SKM-1 (cell line): ENCODE data around the gene MCTP1.
"Not testable (repeated sequence)": the region's sequence is repeated elsewhere in the genome, so short reads cannot be mapped to it uniquely, and the experiment has no call there.

Source experiments
- DNase-seq: peaks from one replicate; lab custom pipeline; 2025; ENCODE audit not compliant: unreplicated experiment; lab: John Stamatoyannopoulos, UW

MCTP1 gene

GRCh38 chr5:94976853-94977252 is 308.0 kb downstream of the MCTP1 start:
- no peak for DNase-seq

DNA sequence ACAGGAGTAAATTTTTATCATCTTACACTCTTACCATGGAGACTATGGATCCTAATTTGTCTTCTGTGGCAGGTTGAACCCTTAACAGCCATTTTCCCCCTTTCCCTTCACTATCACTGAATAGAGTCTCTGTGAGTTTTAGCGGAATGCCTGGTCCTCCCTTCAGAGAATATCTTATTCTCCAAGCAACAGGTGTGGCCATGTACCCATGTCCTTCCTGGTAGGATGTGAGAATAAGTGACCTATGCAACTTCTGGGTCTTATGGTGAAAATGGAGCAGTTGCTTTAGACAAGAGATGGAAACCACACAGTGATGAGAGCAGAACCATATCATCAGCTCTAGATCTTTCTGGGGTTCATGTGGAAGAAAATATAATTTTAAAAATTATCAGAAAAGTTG is 312.6 kb downstream of the MCTP1 start:
- DNase-seq, result no peak

DNA sequence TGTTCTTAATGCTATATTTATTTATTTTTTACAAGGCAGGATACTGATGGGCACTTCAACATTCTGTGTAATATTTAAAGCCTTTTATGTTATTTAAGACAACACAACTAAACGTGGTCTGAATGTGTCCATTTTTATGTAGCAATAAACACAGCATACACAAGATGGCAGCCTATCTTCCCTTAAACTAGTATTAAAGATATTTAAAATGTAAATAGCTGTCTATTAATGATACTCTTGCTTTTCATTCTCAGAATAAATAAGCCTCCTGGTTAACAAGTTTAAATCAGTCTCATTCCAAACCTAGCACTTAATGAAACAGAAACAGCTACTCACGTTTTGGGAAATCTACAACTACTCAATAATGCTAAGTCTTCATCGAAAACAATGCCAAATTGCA is 315.7 kb downstream of the MCTP1 start:
- no peak for DNase-seq

DNA sequence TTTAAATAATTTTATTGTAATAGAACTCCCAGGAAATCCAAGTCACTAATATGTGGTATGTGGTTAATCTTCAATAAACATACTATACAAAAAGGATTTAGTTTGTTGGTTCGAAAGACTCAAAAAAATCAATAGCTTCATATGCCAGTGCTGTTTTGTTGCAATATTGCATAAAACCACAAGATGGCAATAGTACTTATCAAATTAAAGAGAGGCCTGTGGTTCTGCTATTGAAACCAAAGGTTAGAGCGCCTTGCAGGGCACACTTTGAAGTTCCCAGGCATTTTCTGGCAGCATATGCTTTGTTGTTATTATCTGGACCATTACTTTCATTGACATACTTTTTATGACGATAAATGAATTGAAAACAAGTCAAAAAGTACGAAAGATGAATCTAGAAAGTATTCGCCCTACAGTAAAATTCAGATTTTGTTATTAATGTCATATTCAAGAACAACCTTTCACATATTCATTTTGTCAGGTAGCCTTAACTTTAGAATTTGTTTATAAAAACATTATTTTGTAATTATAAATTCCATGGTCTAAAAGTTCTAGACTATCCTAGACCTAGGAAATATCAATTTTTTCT is 316.3 kb downstream of the MCTP1 start:
- DNase-seq, result peak; percentile 41

DNA sequence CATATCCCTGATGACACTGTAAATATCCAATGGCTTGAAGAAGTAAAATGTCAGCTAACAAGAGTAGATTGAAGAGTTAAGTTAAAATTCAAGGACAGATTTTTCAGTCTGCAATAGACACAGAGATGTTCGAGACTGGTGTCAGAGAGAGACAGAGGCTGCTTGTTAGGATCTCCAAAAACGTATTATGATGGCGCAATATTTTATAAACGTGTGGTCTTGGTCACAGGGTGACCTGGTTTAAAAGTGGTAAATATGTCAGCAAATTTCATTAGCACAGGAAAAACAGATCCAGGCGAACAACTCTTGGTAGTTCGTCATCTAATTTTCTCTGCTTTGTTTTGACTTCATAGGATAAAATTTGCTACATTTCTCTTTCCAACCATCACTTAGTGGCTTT is 317.4 kb downstream of the MCTP1 start:
- no peak for DNase-seq

DNA sequence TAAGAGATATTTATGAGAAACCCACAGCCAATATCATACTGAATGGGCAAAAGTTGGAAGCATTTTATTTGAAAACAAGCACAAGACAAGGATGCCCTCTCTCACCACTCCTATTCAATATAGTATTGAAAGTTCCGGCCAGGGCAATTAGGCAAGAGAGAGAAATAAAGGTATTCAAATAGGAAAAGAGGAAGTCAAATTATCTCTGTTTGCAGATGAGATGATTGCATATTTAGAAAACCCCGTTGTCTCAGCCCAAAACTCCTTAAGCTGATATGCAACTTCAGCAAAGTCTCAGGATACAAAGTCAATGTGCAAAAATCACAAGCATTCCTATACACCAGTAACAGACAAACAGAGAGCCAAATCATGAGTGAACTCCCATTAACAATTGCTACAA is 325.6 kb downstream of the MCTP1 start:
- not testable (repeated sequence) for DNase-seq

- DNase-seq, result peak; percentile 42
These were observed 339.2 kb downstream of the MCTP1 start for GRCh38 chr5:94945656-94946055.

DNA sequence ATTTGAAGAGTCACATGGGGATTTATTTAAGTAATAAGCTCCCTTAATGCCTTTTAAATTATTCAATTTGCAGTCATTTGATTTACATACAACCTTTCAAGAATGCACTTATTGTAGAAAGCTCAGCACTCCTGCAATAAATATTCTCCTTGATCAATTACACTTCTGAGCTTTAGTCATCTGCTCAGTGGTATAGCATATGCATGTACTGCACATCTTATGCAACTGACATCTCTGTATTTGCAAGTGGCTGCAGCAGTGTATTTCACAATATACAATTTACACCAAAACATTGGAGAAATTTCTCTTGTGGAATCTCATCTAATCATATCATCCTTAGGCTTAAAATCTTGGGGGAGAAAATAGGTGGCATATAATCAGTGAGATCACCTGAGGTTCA is 340.7 kb downstream of the MCTP1 start:
- no peak for DNase-seq

DNA sequence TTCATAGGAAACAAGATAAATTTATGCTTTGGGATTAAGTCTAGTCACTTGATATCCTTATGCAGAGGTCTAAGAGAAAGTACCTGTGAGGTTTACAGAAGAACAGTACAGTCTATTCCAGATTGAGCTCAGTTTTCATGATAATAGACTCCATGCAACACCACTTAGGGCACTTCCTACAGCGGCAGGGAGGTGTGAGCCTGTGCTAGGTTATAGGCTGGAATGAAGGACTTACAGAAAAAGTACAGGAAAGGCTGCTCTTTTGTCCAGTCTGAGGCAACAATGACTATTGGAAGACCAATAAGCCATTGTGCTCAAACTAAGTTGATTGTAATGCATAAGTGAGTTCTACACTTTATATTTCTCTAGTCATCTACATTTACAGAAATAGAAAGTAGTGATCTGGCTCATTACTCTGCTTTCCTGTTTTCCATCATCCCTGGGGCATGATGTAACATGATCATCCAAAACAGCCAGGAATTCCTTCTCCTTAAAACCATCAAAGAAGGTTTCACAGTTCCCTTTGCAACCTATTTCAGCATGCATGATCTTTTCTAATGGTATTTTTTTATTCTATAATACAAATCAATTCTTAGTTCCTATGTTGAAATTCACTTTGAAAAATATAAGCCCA is 343.7 kb downstream of the MCTP1 start:
- no peak for DNase-seq

DNA sequence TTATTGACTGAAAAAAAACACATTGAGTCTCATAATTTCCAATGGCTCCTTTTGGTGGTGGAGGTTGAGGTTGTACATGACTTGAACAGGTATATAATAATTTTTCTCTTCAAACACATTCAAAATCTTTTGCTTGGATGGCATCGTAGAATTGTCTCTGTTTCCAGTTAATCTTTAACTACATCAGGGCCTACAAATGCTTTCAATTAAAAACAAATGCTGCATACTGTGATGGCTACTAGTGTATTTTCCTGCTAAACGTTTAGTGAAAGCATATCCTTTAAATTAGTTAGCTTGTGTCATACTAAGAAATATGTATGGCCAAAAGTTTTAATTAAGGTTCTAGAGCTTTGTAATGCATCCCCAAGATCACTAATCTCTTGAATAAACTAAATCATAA is 352.6 kb downstream of the MCTP1 start:
- DNase-seq, result no peak

DNA sequence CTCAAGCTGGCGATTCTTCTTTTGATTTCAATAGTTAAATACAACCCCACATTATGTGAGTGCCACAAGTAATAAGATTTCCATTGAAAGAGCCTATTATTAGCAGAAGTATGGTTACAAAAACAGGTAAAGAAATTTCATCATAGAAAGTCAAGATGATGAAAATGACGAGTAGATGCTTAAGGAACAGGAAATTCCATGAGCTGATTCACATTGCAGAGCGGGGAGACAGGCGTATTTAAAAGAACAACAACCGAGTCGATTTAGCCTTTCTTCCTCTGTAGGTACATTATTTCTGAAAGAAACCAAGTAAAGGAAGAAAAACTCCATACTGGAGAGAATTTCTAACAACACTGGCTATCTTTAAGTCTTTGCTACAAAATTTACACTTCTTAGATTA is 356.0 kb downstream of the MCTP1 start:
- DNase-seq, result no peak

GRCh38 chr5:94920570-94920969 is 364.3 kb downstream of the MCTP1 start:
- no peak for DNase-seq

DNA sequence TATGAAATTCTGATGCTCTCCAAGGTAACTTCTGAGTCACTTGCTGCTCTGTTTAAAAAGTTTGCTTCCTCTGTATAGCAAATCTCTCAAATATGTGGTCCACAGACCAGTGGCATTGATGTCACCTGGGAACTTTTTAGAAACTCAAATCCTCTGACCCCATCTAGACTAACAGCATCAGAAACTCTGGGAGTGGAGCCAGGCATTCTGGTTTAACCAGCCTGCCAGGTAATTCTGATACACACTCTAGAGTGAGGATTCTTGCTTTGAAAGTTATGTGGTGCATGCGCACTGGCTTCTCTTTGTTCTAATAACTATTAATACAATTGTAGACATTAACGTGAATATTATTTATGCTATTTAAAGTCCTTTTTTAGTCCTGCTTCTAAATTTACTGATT is 368.3 kb downstream of the MCTP1 start:
- no peak for DNase-seq

DNA sequence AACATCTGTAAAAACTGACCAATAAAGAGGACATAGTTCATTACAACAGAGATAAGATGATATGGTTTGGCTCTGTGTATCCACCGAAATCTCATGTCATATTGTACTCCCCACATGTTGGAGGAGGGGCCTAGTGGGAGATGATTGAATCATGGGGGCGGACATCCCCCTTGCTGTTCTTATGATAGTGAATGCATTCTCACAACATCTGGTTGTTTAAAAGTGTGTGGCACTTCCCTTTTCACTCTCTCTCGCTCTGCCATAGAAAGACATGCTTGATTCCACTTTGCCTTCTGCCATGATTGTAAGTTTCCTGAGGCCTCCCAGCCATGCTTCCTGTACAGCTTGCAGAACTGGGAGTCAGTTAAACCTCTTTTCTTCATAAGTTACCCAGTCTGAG is 373.6 kb downstream of the MCTP1 start:
- DNase-seq, result no peak

- no peak for DNase-seq
These were observed 374.2 kb downstream of the MCTP1 start for GRCh38 chr5:94910721-94911120.

GRCh38 chr5:94908889-94909480 is 375.9 kb downstream of the MCTP1 start:
- no peak for DNase-seq

DNA sequence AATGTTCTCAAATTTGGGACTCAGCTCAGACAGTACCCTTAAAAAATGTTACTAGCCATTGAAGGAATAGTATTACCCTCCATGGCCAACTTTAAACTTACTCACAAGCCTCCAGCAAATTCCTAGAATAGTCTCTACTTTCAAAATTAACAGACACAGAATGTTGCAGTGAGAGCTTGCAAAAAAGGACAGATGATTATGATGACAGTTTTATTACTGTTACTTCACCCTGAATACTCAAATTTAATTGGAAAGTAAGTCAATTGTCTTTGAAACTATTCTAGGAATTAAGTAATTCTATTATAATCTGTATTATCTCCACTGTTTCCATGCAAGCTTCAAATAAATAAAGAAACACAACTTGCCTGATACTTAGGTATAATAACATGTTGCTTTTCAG is 378.1 kb downstream of the MCTP1 start:
- DNase-seq, result no peak

DNA sequence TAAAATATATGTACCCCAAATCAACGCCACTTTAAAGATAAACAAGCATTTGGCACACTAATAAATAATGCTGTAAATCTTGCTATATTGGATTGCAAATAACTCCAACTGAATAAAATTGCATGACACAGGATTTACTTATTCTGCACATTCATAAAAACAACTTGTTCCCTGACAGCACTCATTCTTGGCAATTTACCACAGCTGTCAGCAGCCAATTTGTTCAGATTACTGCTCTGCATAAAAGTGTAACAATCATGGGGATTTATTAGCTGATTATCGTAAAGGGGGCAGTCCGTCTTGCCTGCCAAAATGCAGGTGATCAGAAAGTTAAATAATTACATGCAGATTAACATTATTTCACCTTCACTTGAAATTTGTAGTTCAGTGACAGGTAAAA is 381.2 kb downstream of the MCTP1 start:
- no peak for DNase-seq

GRCh38 chr5:94901191-94901979 is 383.5 kb downstream of the MCTP1 start:
- no peak for DNase-seq

GRCh38 chr5:94900006-94900505 is 384.8 kb downstream of the MCTP1 start:
- no peak for DNase-seq

DNA sequence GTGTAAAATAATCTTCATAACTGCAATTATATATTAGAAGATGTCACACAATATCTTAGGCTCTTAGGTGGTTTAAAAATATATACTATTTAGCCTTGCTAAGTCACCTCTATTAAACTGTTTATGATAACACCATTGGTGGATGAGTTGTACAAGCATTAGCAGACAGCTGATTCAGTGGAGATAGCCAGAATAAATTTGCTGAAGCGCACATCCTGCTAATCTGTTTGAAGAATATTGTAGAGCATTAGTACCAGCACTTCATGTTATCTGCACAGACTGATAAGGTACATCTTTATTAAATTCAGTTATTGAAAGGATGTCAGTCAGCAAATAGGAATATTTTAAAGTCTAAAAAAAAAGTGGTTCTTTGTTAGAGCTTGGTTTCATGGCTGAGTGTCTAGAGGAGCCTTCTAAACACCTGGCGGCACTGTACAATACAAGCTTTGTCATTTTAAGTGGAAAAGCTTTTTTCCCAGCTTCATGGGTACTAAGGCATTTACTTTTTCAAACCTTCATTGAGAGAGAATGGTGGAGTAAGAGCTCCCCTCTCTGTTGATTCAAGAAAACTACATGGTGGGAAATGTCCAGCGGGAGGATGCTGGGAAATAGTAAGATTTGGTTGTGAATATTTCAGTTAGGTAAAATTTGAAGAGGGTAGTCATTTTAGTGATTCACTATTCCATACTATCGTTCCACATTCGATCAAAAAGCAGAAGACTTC is 391.3 kb downstream of the MCTP1 start:
- no peak for DNase-seq
